COLO668 (cell line): ENCODE results near the gene CCDC188.

Source experiments
- DNase-seq: peaks from one replicate; lab custom pipeline; 2025; ENCODE audit not compliant: unreplicated experiment; lab: John Stamatoyannopoulos, UW

CCDC188 gene

DNA sequence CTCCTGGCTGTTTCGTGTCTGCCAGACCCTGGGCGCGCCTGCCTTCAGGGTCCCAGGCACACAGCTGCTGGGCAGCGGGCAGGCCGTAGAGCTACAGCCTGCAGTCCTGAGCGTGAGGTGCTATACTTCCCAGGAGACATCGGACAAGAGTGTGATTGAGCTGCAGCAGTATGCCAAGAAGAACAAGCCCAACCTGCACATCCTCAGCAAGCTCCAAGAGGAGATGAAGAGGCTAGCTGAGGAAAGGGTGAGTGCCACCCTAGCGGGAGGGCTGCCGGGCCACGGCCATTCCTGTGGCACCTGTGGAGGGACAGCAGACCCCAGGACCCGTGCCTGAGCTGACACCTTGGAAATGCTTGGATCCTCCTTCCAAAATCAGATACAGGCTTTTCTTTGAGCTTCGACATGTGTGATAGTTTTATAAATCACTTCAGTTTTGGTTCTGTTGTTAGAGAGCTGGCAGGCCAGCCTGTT is 42.1 kb downstream of the CCDC188 start:
- DNase-seq: no peak

GRCh38 chr22:20107951-20108756 is 42.7 kb downstream of the CCDC188 start:
- no peak for DNase-seq

DNA sequence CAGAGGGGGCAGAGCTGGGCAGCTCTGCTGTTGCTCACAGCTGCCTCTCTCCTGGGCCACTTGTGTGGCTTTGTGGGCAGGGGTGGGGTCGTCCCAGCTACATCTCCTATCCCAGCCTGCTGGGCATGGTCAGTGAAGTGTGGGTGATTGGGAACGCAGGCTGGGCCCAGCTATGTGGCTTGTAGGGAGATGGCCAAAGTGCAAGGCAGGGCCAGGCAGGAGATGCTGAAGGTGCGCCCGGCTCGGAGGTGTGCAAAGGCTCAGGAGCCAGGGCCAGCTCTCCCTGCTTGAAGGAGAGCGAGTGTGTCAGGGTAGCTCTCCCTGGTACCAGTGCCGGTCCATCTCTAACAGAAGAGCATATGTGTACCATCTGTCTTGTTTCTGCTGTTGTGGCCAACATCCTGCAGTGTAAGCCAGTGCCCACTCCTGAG is 43.4 kb downstream of the CCDC188 start:
- DNase-seq: no peak

DNA sequence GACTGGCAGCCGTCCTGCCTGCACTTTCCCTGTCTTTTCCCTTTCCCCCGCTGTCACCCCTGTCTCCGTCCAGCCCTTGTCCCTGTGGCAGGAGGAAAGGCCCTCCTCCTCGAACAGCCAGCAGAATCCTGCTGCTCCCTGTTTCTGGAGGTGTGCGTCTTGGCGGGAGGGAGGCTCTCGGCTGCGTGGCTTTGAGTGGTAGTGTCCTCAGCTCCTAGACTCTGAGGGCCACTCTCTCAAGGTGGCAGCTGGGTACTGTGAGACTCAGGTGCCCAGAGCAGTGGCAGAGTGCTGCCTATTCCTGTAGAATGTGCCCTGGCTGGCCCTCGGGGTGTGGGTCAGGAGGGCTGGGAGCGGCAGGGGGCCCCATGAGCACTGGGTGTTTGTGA is 44.0 kb downstream of the CCDC188 start:
- DNase-seq: no peak

GRCh38 chr22:20106205-20106848 is 44.5 kb downstream of the CCDC188 start:
- no peak for DNase-seq

DNA sequence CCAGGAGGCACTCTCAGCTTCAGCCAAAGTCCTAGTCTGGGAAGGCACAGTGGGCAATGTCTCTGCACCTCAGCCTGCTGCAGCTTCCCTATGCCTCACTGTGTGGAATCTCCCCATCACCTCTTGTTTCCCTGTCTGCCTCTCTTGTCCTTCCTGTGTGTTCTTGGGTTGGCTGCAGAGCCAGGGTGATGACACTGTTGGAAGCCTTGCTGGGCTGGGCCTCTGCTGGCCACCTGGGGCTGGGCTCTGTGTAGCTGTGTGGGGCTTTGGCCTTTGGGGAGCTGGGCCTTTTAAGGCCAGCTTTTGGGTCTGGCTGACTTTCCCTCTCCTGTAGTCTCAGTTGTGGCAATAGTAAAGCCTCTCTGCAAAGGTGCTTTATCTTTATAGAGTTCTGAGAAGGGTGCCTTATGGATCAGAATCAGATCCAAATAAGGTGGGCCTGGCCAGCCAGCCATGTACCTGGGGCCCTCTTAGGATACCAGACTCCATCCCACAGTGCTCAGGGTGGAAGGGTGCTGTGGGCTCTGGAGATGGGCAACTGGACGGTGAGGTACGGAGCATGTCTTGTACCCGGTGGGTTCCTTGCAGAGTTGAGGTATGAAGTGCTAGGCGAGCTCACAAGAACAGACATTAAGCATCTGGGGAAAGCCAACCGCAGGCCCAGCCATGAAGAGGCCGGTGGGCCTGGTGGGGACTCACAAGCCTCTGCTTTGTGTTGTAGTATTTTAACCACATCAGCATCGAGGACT is 45.2 kb downstream of the CCDC188 start:
- no peak for DNase-seq

DNA sequence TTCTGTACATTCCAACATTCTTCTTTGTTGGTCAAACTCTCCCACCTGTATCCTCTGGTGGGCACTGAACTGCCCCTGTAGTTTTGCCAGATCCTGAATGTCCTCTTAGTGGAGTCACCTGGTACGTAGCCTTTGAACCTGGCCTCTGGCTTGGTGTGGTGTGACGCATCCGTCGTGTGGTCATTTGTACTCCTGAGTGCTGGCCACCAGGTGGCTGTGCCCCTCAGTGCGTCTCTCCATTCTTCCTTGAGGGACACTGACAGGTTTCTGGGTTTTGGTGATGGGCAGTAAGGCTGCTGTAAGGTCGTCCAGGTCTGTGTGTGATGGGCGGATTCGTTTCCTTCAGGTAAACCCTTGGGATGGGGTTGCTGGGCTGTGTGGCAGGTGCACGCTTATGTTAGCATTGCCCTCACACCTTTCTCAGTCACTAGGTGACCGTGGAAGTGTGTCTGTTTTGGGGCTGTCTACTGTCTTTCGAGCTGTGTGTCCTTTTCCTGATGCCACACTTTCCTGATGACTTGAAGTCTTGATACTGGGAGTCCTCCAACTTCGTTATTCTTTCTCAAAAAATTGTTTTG is 48.6 kb downstream of the CCDC188 start:
- no peak for DNase-seq

DNA sequence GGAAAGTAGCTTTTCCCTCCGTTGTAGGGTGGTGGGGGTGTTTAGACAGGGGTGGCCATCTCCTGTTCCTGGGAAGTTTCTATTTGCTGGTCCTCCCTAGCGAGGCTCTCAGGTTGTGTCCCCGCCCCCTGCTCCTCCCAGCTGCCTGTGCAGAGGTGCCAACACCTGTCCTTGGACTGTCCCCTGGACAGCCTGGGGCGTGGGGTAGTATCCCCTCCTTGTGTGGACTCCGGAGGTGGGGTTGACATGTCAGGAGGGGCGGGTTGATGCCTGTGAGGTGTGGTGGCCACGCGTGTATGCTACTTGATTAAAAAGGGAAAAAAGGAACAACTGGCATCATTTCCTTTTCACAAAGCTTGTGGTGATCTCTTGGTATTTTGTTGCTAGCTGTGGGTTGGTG is 49.2 kb downstream of the CCDC188 start:
- DNase-seq: no peak

DNA sequence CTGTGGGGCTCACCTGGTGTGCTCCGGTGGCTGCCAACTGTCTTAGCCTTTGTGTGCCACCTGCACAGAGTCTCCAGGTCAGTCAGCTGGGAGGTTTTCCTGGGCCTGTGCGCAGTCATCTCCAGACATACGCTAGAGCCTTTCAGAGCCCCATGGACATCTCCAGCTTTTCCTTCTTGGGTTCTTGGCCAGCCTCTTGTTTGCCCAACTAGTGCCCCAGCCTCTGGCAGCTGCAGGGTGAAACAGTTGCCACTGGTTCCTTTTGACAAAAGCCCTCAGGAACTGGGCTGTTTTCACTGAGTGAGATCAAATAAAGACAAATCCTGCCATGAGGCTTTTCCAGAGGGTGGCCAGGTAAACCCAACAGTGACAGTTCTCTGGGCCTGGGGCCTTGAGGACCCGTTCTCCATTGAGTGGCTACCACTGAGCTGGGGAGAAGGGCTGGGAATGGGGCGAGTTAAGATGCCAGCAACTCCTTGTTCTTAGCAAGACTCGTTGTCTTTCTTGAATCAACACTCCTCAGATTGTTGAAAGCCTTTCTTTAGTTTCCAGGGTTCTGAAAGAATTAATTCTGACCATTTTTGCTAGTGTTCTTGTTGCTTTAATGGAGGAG is 51.6 kb downstream of the CCDC188 start:
- no peak for DNase-seq
